GM18520 (cell line): ENCODE data around the gene EVA1C.
"Not testable (repeated sequence)": the region's sequence is repeated elsewhere in the genome, so short reads cannot be mapped to it uniquely, and the experiment has no call there.

Experiments used
- ATAC-seq: cut with Tn5 transposase; IDR thresholded peaks from one replicate; pipeline ENCODE4 v1.9.1; 2021; ENCODE audit not compliant: unreplicated experiment

EVA1C gene

GRCh38 chr21:32523988-32524719 is 111.6 kb downstream of the EVA1C start:
- ATAC-seq, result no peak

GRCh38 chr21:32525282-32525681 is 112.8 kb downstream of the EVA1C start:
- ATAC-seq, result no peak

GRCh38 chr21:32529679-32530078 is 117.2 kb downstream of the EVA1C start:
- no peak for ATAC-seq

GRCh38 chr21:32530809-32531208 is 118.3 kb downstream of the EVA1C start:
- ATAC-seq, result not testable (repeated sequence)

GRCh38 chr21:32531561-32531960 is 119.1 kb downstream of the EVA1C start:
- ATAC-seq, result not testable (repeated sequence)

GRCh38 chr21:32532636-32533035 is 120.1 kb downstream of the EVA1C start:
- no peak for ATAC-seq

- no peak for ATAC-seq
These were observed 120.5 kb downstream of the EVA1C start for GRCh38 chr21:32533053-32533452.

GRCh38 chr21:32533611-32534010 is 121.1 kb downstream of the EVA1C start:
- ATAC-seq, result no peak

- ATAC-seq, result no peak
These were observed 121.6 kb downstream of the EVA1C start for GRCh38 chr21:32534113-32534512.

- no peak for ATAC-seq
These were observed 123.1 kb downstream of the EVA1C start for GRCh38 chr21:32535612-32536011.

GRCh38 chr21:32537569-32537881 is 125.0 kb downstream of the EVA1C start:
- ATAC-seq, result no peak

- no peak for ATAC-seq
These were observed 125.8 kb downstream of the EVA1C start for GRCh38 chr21:32538147-32538792.

- no peak for ATAC-seq
These were observed 126.9 kb downstream of the EVA1C start for GRCh38 chr21:32539378-32539777.

GRCh38 chr21:32543056-32543455 is 130.6 kb downstream of the EVA1C start:
- not testable (repeated sequence) for ATAC-seq

GRCh38 chr21:32543975-32544374 is 131.5 kb downstream of the EVA1C start:
- ATAC-seq, result no peak

GRCh38 chr21:32544697-32545096 is 132.2 kb downstream of the EVA1C start:
- no peak for ATAC-seq

GRCh38 chr21:32545948-32546441 is 133.5 kb downstream of the EVA1C start:
- no peak for ATAC-seq

GRCh38 chr21:32547018-32547417 is 134.5 kb downstream of the EVA1C start:
- no peak for ATAC-seq

GRCh38 chr21:32548978-32549377 is 136.5 kb downstream of the EVA1C start:
- no peak for ATAC-seq

GRCh38 chr21:32549440-32549839 is 136.9 kb downstream of the EVA1C start:
- ATAC-seq, result no peak

GRCh38 chr21:32549886-32550285 is 137.4 kb downstream of the EVA1C start:
- ATAC-seq, result no peak

GRCh38 chr21:32554832-32555638 is 142.5 kb downstream of the EVA1C start:
- no peak for ATAC-seq
